Upper lobe of right lung (tissue), 1 donor: ENCODE results near the gene C17orf75. TPM values are rescaled to one million over a fixed set of nuclear protein-coding genes. Genes with fewer than 3 reads are reported as not detected.

ENCODE experiments used
- ATAC-seq: fragments of 200-7000 bp; cut with Tn5 transposase; one replicate; pipeline ENCODE4 v1.9.1; 2020; ENCODE audit warnings: mild to moderate bottlenecking, moderate library complexity
- DNase-seq: peaks from one replicate; pipeline ENCODE4 v3.0.0-alpha.2; 2020
- H3K27ac ChIP-seq: fragments of 200-600 bp; one replicate; pipeline ENCODE4 v1.8.0; 2022
- H3K27me3 ChIP-seq: fragments of 200-600 bp; one replicate; pipeline ENCODE4 v1.8.0; 2022; ENCODE audit warnings: mild to moderate bottlenecking
- H3K36me3 ChIP-seq: fragments of 200-600 bp; one replicate; pipeline ENCODE4 v1.8.0; 2022
- H3K4me1 ChIP-seq: fragments of 200-600 bp; one replicate; pipeline ENCODE4 v1.8.0; 2022
- H3K4me3 ChIP-seq: fragments of 200-600 bp; one replicate; pipeline ENCODE4 v1.8.0; 2022; ENCODE audit warnings: mild to moderate bottlenecking
- H3K9me3 ChIP-seq: fragments of 200-600 bp; one replicate; pipeline ENCODE4 v1.8.0; 2022
- CTCF ChIP-seq: fragments of 200-600 bp; IDR thresholded peaks from one replicate; pipeline ENCODE4 v1.8.0; 2022; ENCODE audit warnings: antibody characterized with exemption
- intact Hi-C: fragments of 100-400 bp; cut with DNase I; formaldehyde crosslinking; loops from one replicate; pipeline ENCODE4 v1.11.0; 2022
- microRNA-seq: library from miRNA; unstranded; fragments of <30 nt; microRNA quantifications from one replicate; pipeline ENCODE4 v1.2.0, GENCODE V29; 2020; ENCODE audit warnings: borderline microRNAs expressed
- total RNA-seq: library from RNA; stranded (reverse); fragmentation: NEBNext Ultra II Directional; extraction: Animal tissue kit (Norgen Biotek cat#: 25700); gene quantifications from one replicate; pipeline ENCODE4 v1.2.1, GENCODE V29; 2021
- donor health status: DM: no; HTN: yes; CAD: no; lungs with severe emphysema.

C17orf75 gene
- total RNA-seq, 1 donor from 2014 or later, result 14.2 TPM

GRCh38 chr17:32279891-32280716 is 61.9 kb downstream of the C17orf75 start:
- intact Hi-C loops, result no loop called here
- no peak overlapping the region for H3K4me3 ChIP-seq
- no peak overlapping the region for H3K27ac ChIP-seq
- no peaks in the 10 kb centered on the region for H3K4me1 ChIP-seq
- no peak for TF ChIP-seq CTCF
- H3K27me3 ChIP-seq, result no peaks in the 10 kb centered on the region
- no peak for DNase-seq
- no peak for ATAC-seq
- no peaks in the 10 kb centered on the region for H3K9me3 ChIP-seq
- H3K36me3 ChIP-seq, result no peaks in the 10 kb centered on the region

GRCh38 chr17:32278815-32279214 is 63.2 kb downstream of the C17orf75 start:
- no peak overlapping the region for H3K27ac ChIP-seq
- H3K4me1 ChIP-seq, result no peaks in the 10 kb centered on the region
- ATAC-seq (no peak), DNase-seq (no peak)
- H3K9me3 ChIP-seq, result no peaks in the 10 kb centered on the region
- no peak overlapping the region for H3K4me3 ChIP-seq
- H3K36me3 ChIP-seq, result no peaks in the 10 kb centered on the region
- H3K27me3 ChIP-seq, result no peaks in the 10 kb centered on the region
- no peak for TF ChIP-seq CTCF
- intact Hi-C loops, result no loop called here

Small RNA genes lying within 50 kb of the gene (microRNA-seq; reads per million reads assigned to microRNA genes)
- not detected for gene MIR632

Other genes with a start within 250 kb of the C17orf75 start
- 46.6 TPM for gene RHOT1, start 199.7 kb downstream of the C17orf75 start, total RNA-seq
- 0.41 TPM for gene RHBDL3, start 76.3 kb downstream of the C17orf75 start, total RNA-seq
- gene ZNF207, start 8.0 kb upstream of the C17orf75 start, total RNA-seq, result 133 TPM
- 62.8 TPM for gene PSMD11, start 102.3 kb upstream of the C17orf75 start, total RNA-seq
- 1.6 TPM for gene CDK5R1, start 144.8 kb upstream of the C17orf75 start, total RNA-seq